ENCODE data around the gene SASH3. TPM values are rescaled to one million over a fixed set of nuclear protein-coding genes. Genes with fewer than 3 reads are reported as not detected.

SASH3 gene
- not detected in 2 replicates for polyA plus RNA-seq (2012; rRNA removed)
- polyA plus RNA-seq (2012; cell fraction: cytosol; rRNA removed): not detected in 2 replicates
- polyA plus RNA-seq (2012; cell fraction: nucleus; rRNA removed): not detected in 2 replicates

GRCh38 chrX:129779747-129780146 lies at the start of gene SASH3:
TSS of gene SASH3 (plus strand) at chrX:129779949. CDS start at chrX:129780098, 149 bp downstream.
- WGBS (ENCODE audit: low lambda C conversion rate): 23% methylated on average over 2 of the region's 13 CpGs
- H3K9me3 ChIP-seq: no peaks in the 10 kb centered on the region
- no peaks in the 10 kb centered on the region for H3K36me3 ChIP-seq (replicated peaks in 1 of 2; ENCODE audit: control insufficient read depth in 1 of 2, insufficient read depth in 2 of 2, low read length in 1 of 2)
- peaks cover 20% of the 10 kb centered on the region; the same call in 1 of the 2 replicates for H3K27me3 ChIP-seq (ENCODE audit: insufficient read depth)
- ChIA-PET CTCF (no interaction called here), POLR2A (no interaction called here)
- no peak within 1 kb of the TSS for H2AFZ ChIP-seq (ENCODE audit: low read depth)
- H3K4me3 ChIP-seq (ENCODE audit: low read depth in 2 of 2, low read length in 1 of 2): no peak within 1 kb of the TSS
- H3K9me2 ChIP-seq: no peaks in the 10 kb centered on the region
- no peak within 1 kb of the TSS for H3K9ac ChIP-seq
- no peak within 1 kb of the TSS for H3K27ac ChIP-seq (ENCODE audit: low read depth in 2 of 2, low read length in 1 of 2)
- no peaks in the 10 kb centered on the region for H3K79me2 ChIP-seq (ENCODE audit: insufficient read depth)
- no peaks in the 10 kb centered on the region for H4K20me1 ChIP-seq (ENCODE audit: insufficient read depth)
- no peaks in the 10 kb centered on the region for H3F3A ChIP-seq (replicated peaks; ENCODE audit: insufficient read depth)
- H3K4me1 ChIP-seq (ENCODE audit: control insufficient read depth in 1 of 2, insufficient read depth in 2 of 2, low read depth in 1 of 2, low read length in 1 of 2): no peaks in the 10 kb centered on the region
- no peak for DNase-seq
- no peak within 1 kb of the TSS for H3K4me2 ChIP-seq
- TF ChIP-seq JUND (IDR thresholded peaks at IDR 0.05): no peak
- no peak for TF ChIP-seq TAF1 (IDR thresholded peaks at IDR 0.05; ENCODE audit: borderline replicate concordance, low read depth, low read length)
- TF ChIP-seq RXRA (IDR thresholded peaks at IDR 0.05; ENCODE audit: borderline replicate concordance, low read depth): no peak
- TF ChIP-seq, protein P1, sequence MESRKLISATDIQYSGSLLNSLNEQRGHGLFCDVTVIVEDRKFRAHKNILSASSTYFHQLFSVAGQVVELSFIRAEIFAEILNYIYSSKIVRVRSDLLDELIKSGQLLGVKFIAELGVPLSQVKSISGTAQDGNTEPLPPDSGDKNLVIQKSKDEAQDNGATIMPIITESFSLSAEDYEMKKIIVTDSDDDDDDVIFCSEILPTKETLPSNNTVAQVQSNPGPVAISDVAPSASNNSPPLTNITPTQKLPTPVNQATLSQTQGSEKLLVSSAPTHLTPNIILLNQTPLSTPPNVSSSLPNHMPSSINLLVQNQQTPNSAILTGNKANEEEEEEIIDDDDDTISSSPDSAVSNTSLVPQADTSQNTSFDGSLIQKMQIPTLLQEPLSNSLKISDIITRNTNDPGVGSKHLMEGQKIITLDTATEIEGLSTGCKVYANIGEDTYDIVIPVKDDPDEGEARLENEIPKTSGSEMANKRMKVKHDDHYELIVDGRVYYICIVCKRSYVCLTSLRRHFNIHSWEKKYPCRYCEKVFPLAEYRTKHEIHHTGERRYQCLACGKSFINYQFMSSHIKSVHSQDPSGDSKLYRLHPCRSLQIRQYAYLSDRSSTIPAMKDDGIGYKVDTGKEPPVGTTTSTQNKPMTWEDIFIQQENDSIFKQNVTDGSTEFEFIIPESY (IDR thresholded peaks at IDR 0.05; ENCODE audit: borderline replicate concordance, low read depth): no peak
- TF ChIP-seq GABPA (IDR thresholded peaks at IDR 0.05; ENCODE audit: low read depth): no peak
- TF ChIP-seq POLR2AphosphoS5 (IDR thresholded peaks at IDR 0.05; ENCODE audit: low read depth, low read length): no peak
- no peak for TF ChIP-seq RCOR1 (IDR thresholded peaks at IDR 0.05; ENCODE audit: low read length)
- no peak for TF ChIP-seq MAX (IDR thresholded peaks at IDR 0.05; ENCODE audit: low read depth)
- TF ChIP-seq FOXJ3 (CRISPR knock-in tag; IDR thresholded peaks at IDR 0.05): no peak
- TF ChIP-seq IRF3 (IDR thresholded peaks at IDR 0.05; ENCODE audit: low read depth, low read length): no peak
- TF ChIP-seq, protein P2, sequence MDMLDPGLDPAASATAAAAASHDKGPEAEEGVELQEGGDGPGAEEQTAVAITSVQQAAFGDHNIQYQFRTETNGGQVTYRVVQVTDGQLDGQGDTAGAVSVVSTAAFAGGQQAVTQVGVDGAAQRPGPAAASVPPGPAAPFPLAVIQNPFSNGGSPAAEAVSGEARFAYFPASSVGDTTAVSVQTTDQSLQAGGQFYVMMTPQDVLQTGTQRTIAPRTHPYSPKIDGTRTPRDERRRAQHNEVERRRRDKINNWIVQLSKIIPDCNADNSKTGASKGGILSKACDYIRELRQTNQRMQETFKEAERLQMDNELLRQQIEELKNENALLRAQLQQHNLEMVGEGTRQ (IDR thresholded peaks at IDR 0.05; ENCODE audit: borderline replicate concordance, low read depth, low read length): no peak
- TF ChIP-seq, protein P3, sequence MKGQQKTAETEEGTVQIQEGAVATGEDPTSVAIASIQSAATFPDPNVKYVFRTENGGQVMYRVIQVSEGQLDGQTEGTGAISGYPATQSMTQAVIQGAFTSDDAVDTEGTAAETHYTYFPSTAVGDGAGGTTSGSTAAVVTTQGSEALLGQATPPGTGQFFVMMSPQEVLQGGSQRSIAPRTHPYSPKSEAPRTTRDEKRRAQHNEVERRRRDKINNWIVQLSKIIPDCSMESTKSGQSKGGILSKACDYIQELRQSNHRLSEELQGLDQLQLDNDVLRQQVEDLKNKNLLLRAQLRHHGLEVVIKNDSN (IDR thresholded peaks at IDR 0.05; ENCODE audit: borderline replicate concordance, low read depth): no peak
- no peak for TF ChIP-seq CHD2 (IDR thresholded peaks at IDR 0.05; ENCODE audit: low read length, partially characterized antibody)
- TF ChIP-seq RFX5 (IDR thresholded peaks at IDR 0.05; ENCODE audit: low read length): no peak
- TF ChIP-seq CTCF (IDR thresholded peaks at IDR 0.05): no peak
- TF ChIP-seq NFIC (IDR thresholded peaks at IDR 0.05; ENCODE audit: borderline replicate concordance): no peak
- TF ChIP-seq, protein P4, sequence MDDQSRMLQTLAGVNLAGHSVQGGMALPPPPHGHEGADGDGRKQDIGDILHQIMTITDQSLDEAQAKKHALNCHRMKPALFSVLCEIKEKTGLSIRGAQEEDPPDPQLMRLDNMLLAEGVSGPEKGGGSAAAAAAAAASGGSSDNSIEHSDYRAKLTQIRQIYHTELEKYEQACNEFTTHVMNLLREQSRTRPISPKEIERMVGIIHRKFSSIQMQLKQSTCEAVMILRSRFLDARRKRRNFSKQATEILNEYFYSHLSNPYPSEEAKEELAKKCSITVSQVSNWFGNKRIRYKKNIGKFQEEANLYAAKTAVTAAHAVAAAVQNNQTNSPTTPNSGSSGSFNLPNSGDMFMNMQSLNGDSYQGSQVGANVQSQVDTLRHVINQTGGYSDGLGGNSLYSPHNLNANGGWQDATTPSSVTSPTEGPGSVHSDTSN (IDR thresholded peaks at IDR 0.05): no peak
- TF ChIP-seq YY1 (IDR thresholded peaks at IDR 0.05; ENCODE audit: low read depth): no peak
- TF ChIP-seq MXI1 (IDR thresholded peaks at IDR 0.05; ENCODE audit: low read depth, low read length): no peak
